GM19324 (cell line): Measurements from ENCODE around the gene EPAS1.
A peak's percentile ranks its signal among the peaks of the same experiment; 100 is the strongest.

Source experiments
- ATAC-seq: cut with Tn5 transposase; IDR thresholded peaks from one replicate; pipeline ENCODE4 v1.9.1; 2021; ENCODE audit warnings: mild to moderate bottlenecking, moderate library complexity; ENCODE audit not compliant: unreplicated experiment, low FRiP score

The EPAS1 gene

GRCh38 chr2:46273225-46273863 lies 23.9 kb upstream of the EPAS1 start:
- no peak for ATAC-seq

GRCh38 chr2:46273919-46274318 lies 23.3 kb upstream of the EPAS1 start:
- ATAC-seq, result no peak

- no peak for ATAC-seq
Observed at GRCh38 chr2:46274586-46274985, 22.6 kb upstream of the EPAS1 start.

GRCh38 chr2:46275995-46276394 lies 21.2 kb upstream of the EPAS1 start:
- no peak for ATAC-seq

- no peak for ATAC-seq
Observed at GRCh38 chr2:46276642-46277041, 20.6 kb upstream of the EPAS1 start.

- no peak for ATAC-seq
Observed at GRCh38 chr2:46277431-46278190, 19.6 kb upstream of the EPAS1 start.

- no peak for ATAC-seq
Observed at GRCh38 chr2:46278952-46279351, 18.3 kb upstream of the EPAS1 start.

- no peak for ATAC-seq
Observed at GRCh38 chr2:46281939-46282338, 15.3 kb upstream of the EPAS1 start.

GRCh38 chr2:46283693-46284092 lies 13.5 kb upstream of the EPAS1 start:
- ATAC-seq, result no peak

- no peak for ATAC-seq
Observed at GRCh38 chr2:46284260-46284659, 12.9 kb upstream of the EPAS1 start.

GRCh38 chr2:46284796-46285195 lies 12.4 kb upstream of the EPAS1 start:
- ATAC-seq, result no peak

GRCh38 chr2:46286715-46287114 lies 10.5 kb upstream of the EPAS1 start:
- no peak for ATAC-seq

GRCh38 chr2:46290078-46290477 lies 7.1 kb upstream of the EPAS1 start:
- no peak for ATAC-seq

GRCh38 chr2:46293466-46293865 lies 3.7 kb upstream of the EPAS1 start:
- ATAC-seq, result no peak

- no peak for ATAC-seq
Observed at GRCh38 chr2:46294176-46294836, 2.9 kb upstream of the EPAS1 start.

- no peak for ATAC-seq
Observed at GRCh38 chr2:46296216-46296839, 879 bp upstream of the EPAS1 start.

- peak; percentile 49 for ATAC-seq
Observed at GRCh38 chr2:46297546-46298271, 502 bp downstream of the EPAS1 start.

- ATAC-seq, result no peak
Observed at GRCh38 chr2:46298272-46298521, 990 bp downstream of the EPAS1 start.

GRCh38 chr2:46298522-46299353 lies 1.5 kb downstream of the EPAS1 start:
- no peak for ATAC-seq
